ENCODE measurements around the gene GAPDHS.

GAPDHS gene

DNA sequence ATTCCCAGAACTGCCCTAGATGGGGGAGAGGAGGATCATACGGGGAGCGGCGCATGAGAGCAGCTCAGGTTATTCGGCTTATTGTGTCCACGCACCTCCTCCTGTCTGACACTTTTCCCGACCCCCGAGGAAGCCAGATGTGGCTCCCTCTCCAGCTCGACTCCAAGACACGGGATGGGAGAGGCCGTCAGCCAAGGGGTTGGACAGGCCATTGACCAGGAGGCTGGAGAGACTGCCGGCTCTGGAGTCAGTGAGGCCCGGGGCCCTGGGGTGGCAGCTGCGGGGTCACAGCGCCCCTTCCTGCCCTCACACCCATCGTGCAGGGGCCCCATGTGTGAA, 22.7 kb upstream of the GAPDHS start:
- no peak for DNase-seq (ENCODE audit: low spot score)

DNA sequence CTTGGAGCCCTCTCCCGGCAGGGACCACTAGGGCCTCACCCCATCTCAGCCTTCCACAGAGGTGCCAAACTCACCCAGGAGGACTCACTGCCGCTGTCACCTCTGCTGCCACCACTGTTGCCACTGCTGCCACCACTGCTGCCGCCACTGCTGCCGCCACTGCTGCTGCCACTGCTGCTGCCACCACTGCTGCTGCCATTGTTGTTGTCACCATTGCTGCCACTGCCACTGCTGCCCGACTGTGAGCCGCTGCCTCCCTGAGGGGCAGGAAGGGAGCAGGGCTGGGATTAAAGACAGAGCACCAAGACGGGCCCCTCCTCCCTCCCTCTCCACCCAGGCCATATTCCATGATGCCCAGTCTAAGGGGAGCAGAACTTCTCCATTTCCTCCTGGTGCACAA, 21.9 kb upstream of the GAPDHS start:
- no peak for DNase-seq (ENCODE audit: low spot score)

DNA sequence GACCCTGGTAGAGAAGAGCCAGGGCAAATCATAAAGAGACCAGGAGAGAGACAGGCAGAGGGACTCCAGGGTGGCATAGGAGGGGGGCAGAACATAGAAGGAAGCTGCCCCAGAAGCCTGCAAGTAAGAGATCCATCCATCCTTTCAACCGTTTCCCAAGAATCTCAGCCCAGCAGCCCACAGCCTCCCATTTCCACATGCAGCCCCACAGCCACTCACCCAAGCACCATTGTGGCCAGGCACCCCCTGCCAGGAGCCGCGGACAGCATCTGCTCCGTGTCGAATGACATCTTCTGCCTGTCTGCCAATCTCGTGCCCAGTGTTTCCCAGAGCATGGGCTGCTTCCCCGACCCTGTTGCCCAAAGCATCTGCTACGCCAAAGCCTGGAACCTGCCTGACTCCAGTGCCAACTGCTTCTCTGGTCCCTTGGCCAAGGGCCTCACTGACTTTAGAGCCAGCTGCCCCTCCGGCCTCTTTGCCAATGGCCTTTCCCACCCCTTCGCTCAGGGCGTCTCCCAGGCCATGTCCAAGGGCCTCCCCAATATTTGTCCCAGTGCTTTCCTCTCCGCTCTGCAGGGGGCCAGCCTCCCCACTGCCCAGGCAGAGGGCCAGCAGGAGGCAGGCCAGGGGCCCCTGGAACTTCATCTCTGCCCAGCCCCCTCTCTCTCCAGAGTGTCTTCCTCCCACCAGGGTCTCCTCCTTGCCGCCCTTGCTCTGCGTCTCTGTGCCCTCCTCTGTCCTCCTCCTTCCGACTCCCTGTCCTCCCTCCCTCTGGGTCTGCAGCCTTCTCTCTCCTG, 20.2 kb upstream of the GAPDHS start:
- no peak for DNase-seq (ENCODE audit: low spot score)

GRCh38 chr19:35513628-35514281, 19.5 kb upstream of the GAPDHS start, which contains the start of gene DMKN:
DMKN (minus strand) TSS chr19:35513649; CDS start chr19:35513475, 174 bp downstream.
- DNase-seq (ENCODE audit: low spot score), result no peak

GRCh38 chr19:35514282-35514809, 18.9 kb upstream of the GAPDHS start:
- DNase-seq (ENCODE audit: low spot score), result no peak

- DNase-seq (ENCODE audit: low spot score), result no peak
Measured at GRCh38 chr19:35516310-35516709, 16.9 kb upstream of the GAPDHS start.

- DNase-seq (ENCODE audit: low spot score), result no peak
Measured at GRCh38 chr19:35517342-35517741, 15.9 kb upstream of the GAPDHS start.

DNA sequence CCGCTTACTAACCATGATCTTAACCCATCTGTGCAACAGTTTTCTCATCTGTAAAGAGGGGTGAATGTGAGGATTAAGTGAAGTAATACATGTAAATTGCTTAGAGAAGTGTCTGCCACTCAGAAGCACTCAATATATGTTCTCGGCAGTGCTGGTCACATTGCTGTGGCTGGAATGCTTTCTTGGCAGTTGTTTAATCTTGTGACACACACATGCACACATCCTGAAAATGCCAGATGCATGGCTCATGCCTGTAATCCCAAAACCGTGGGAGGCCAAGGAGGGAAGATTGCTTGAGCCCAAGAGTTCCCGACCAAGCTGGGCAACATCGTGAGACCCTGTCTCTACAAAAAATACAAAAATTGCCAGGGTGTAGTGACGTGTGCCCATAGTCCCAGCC, 14.9 kb upstream of the GAPDHS start:
- no peak for DNase-seq (ENCODE audit: low spot score)

DNA sequence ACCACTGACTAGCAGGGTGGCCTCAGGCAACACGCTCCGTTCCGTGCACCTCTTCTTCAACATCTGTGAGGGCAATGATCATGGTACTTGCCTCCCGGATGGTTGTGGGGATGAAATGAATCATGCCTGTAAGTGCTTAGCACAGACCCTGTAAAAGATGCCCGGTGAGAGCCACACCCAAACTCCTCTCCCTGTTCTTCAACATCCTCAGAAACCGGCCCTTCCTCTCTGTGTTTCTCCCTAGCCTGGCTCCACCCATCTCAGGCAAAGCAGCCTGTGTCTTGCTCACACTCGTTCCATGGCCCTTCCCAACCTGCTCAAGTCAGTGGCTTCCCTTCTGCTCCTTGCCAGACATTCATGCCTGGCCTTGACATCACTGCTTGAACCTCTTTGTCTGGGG, 14.0 kb upstream of the GAPDHS start:
- no peak for DNase-seq (ENCODE audit: low spot score)

- DNase-seq (ENCODE audit: low spot score), result no peak
Measured at GRCh38 chr19:35521124-35521743, 12.0 kb upstream of the GAPDHS start.

GRCh38 chr19:35522745-35523327, 10.4 kb upstream of the GAPDHS start:
- DNase-seq (ENCODE audit: low spot score), result no peak

GRCh38 chr19:35524181-35524837, 8.9 kb upstream of the GAPDHS start:
- no peak for DNase-seq (ENCODE audit: low spot score)

DNA sequence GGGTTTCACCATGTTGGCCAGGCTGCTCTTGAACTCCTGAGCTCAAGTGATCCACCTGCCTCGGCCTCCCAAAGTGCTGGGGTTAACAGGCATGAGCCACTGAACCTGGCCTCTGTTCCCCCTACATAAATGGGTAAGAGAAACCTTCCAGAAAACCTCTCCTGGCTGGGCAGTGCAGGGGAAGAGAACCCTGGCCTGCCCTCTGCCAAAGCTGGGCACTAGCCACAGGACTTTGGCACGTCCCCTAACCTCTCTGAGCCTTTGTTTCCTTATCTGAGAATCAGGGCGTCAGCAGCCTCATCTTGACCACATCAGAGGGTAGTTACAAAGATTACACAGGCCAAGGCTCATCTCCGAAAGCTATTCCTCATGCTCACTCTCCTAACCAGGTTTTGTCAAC, 7.4 kb upstream of the GAPDHS start:
- no peak for DNase-seq (ENCODE audit: low spot score)

DNA sequence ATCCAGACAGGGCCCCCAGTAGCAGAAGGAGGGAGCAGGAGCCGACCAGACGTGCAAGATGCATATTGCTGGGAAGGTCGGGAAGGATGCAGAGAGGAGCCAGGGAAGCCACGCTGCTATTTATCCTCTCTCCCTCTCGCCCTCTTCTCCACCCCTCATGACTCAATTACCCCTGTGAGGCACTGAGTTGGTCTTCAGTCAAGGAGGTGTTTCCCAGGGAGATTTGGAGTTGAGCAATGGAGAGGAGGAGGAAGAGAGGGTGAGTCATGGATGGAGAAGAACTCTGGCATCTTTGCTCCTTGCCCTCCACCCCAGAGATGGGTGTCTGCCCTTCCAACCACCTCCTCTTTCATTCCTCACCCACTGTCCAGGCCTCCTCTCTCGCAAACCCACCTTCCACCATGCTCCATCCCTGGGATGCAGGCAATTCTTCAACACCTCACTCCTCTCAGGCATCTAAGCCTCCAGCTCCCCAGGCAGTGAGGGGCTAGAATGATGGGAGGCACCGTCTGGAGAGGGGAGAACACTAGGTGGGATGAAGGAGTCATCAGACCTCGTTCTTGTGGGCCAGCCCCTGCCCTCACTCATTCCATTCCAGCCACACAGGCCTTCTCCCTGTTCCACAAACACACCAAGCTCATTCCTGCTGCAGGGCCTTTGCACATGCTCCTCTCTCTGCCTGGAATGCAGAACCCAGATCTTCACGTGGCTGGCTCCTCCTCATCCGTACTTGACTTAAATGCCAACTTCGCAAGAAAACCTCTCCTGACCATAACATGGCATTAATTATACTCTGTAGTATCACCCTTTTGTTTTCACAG, 4.8 kb upstream of the GAPDHS start, which contains the start of gene SBSN:
Gene SBSN, minus strand, starts transcription at position 94 of the 821 bp plus-strand sequence. Its CDS starts 30 bp downstream, at position 64.
- no peak for DNase-seq (ENCODE audit: low spot score)

DNA sequence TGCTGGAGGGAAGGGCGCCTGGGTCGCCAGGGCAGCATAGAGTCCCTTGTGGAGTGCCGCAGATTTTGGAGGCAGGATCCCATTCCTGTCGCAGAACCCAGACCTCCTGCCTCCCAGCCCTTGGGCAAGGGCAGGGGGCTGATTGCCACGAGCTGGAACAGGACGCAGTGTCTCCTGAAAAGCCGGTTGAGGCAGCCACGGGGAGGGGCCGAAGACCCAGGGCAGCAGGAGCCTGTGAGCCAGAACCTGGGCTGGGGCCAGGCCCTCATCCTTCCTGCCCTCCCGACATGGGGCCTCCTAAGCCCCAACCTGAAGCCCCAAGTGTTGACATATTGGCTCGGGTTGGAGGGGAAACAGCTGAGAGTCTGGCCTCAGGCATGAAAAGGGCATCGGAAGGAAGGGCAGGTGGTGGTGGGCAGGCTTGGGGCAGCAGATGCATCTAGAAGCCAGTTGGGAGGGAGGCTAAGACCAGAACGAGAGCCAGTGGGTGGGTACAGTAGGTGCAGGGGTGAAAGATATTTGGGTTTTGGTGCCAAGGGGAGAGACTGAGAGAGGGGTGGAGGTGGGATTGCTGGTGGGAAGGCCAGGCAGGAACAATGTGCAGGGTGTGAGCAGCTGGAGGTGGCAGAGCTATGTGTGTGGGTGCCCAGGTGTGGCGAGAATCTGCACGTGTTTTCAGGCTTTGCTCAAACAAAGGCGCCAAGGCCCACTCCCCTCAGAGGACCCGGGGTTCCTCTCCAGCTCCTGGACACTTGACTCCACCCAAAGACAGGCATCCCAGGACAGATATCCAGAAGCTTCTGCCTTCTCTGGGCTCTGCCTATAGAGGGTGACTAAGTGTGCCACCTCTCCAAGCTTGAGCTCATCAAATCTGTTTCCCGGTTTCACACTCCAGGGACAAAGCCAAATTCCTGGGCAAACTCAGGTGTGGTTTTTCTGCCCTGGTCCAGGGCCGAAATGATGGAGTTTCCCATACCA, 3.7 kb upstream of the GAPDHS start:
- DNase-seq (ENCODE audit: low spot score), result no peak

DNA sequence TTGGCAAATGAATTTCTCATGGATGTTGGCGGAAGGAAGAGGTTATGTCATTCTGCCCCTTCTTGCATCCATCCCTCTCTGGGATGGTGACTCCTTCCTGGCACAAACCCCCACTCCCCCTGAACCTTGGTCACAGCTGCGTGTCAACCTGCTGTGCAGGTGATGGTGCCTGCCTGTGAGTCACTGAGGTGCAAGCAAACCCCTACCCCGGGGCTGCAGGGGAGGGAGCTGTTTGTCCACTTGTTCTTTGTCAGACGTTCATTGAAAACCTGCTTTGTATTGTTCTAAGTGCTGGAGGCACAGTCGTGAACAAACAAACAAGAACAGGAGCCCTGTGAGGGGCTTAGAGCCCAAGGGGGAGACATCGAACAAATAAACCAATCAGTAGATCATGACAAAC, 2.0 kb upstream of the GAPDHS start:
- DNase-seq (ENCODE audit: low spot score), result no peak

DNA sequence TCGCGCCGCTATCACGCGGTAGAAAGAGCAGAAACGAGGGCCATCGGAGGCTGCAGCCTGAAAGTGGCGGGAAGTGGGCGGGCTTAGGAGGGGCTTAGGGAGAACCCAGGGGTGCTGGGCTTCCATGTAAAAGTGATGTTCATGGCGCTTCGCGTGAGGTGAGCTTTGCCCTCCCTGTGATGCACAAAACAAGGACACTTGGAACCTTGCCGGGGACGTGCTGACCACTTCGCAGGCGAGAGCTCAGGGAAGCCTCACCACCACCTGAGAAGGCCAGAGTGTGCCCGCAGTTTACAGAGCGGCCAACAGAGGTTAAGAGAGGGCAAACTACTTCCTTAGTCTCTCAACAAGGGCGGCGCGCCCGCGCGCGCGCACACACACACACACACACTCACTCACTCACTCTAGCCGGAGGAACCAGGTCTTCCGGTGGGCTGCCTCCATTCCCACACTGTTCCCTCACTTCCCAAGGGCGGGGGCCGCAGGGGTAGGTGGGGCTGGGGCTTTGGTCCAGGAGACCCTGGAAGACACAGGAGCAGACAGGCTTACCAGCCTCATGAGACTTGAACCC, 651 bp downstream of the GAPDHS start:
- DNase-seq (ENCODE audit: low spot score), result no peak

DNA sequence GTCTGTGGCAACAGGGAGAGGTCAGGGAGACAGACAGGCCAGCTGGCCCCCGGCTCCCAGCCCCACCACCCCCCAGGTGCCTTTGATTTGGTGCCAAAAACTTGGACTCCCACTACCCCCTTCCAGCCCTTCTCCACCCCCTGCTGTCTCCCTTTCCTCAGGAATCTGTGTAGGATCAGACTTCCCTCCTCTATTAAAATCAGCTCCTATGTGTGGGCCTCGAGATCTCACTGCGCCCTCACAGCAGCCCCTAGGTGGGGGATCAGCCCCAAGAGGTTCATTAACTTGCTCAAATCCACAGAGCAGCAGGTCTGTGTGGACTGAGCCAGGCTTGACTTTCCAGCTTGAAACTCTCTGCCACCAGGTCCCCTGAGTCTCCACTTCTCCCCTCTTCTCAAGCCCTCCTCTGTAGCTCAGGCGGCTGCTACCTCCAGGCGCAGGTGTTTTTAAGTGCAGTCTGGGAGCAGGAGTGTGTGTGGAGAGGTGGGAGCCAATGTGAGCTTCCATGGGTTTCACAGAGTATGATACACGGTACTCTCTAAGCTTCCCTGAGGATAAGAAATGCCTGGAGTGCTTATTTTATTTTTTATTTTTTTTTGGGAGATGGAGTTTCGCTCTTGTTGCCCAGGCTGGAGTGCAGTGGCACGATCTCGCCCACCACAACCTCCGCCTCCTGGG, 1.7 kb downstream of the GAPDHS start:
- no peak for DNase-seq (ENCODE audit: low spot score)

GRCh38 chr19:35539314-35539713, 6.1 kb downstream of the GAPDHS start:
- no peak for DNase-seq (ENCODE audit: low spot score)

Data from ecto neural progenitor cell (in vitro differentiated cells).